CD4-positive, alpha-beta T cell treated with Interferon gamma for 1 hour (primary cell): ENCODE measurements around the gene CIC.

Source experiments
- DNase-seq: peaks from one replicate; pipeline ENCODE4 v3.0.0-alpha.2; 2020

The CIC gene

DNA sequence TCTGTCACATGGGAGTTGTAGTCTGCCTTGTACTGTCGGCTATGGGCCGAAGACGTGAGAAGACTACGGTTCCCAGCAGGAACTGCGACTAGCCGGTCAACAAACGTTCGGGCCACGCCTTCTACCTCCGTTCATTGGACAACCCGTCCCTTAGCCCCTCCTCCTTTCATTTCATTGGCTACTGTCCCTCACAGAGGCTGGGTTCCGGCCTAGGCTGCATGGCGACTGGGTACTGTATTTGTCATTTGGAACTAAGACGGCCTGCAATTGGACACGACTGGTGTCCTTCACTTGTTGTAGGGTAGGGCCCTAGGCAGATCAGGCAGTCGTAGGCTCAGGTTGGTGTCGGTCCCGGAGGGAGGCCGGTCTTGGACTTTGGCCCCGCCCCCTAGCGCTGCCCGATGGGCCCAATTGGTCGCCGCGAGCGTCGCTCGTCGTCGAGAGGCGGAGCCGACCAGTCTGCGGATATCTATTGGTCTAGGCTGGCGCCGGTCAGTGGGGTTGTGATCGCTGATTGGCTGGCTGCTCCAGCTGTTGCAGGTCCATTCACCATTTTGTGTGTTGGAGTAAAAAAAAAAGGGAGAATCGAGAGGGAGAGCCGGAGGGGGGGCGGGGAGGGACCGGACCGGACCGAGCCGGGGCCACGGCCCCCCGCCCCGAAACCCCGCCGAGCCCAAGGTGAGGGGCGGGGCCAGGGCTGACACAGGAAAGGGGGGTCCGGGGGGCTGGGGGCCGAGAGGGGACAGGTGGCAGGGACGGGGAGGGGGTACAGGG lies at the start of gene CIC:
TSS of gene CIC (plus strand) at position 549 of the 774 bp plus-strand sequence. CDS start 2,532 bp downstream, outside the sequence.
- peak; percentile 100 for DNase-seq

DNA sequence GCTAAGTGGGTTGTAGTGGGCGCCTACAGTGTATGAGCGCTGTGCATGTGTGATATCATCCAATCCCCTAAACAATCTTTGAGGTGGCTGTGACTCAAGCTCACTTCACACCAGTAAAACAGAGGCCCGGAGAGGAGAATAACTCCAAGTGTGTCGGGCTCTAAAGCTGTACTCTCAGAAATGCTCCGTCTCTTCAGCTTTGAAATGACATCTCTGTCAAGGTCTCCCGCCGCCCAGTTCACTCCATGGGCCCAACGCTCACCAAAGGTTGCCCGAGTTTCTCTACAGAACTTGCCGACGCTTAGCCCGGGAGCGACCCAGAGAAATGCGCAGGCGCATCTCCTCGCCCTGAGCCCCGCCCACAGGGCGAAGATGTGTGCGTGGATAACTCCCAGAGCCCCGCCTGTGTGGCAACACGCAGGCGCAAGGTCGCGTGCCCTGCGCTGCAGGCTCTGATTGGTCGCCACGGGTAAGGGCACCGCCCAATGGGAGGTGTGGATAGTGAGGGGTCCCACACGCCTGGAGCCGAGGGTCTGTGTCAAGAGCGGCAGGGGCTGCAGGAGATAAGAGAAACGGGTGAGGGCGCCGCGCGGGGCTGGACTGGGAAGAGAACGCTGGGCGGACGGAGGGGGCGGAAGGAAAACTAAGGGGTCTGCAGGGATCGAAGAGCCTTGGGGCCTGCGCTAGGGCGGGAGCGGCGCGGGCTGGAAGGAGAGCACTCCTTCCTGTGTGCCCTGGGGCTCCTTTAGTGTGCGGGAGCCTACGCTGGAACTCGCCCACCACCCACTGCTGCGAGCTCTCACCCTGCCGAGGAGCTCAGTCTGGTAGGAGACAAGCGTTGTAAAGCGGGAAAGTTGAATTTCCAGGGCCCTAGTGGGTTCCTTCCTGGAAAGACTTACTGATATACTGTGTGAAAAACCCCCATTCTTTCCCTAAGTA lies 49.0 kb upstream of the CIC start, which contains the start of gene ZNF526:
TSS of gene ZNF526 (plus strand) at position 501 of the 939 bp plus-strand sequence. CDS start 4,092 bp downstream, outside the sequence.
- DNase-seq = peak; percentile 98

DNA sequence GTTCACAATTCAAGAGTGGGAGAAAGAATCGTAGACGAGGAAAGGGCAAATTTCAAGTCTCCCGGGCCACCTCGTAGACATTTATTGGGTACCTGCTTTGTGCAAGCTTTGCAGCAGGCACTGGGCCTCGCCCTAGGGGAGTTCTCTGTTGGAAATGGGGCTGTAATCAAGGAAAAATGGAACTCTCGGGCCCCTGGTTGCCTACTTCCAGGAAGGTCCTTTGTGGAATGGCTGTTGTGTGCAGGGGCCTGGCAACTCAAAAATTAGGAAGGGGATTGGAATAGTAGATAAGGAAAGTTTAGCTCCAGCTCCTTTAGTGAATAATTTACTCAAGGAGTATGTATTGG lies 48.3 kb upstream of the CIC start:
- DNase-seq = no peak

DNA sequence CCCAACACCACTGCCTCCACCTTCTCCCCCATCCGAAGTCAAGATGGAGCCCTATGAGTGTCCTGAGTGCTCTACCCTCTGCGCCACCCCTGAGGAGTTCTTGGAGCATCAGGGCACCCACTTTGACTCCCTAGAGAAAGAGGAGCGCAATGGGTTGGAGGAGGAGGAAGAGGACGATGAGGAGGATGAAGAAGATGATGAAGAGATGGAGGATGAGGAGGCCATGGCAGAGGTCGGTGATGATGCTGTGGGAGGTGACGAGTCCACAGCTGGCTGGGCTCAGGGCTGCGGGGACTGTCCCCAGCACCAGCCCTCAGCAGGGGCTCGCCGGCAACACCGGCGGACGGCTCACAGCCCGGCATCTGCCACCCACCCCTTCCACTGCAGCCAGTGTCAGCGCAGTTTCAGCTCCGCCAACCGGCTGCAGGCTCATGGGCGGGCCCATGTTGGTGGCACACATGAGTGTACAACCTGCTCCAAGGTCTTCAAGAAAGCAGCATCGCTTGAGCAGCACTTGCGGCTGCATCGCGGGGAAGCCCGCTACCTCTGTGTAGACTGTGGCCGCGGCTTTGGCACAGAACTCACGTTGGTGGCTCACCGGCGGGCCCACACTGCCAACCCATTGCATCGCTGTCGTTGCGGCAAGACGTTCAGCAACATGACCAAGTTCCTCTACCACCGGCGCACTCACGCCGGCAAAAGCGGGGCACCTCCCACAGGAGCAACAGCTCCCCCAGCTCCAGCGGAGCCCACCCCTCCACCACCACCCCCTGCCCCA lies 43.9 kb upstream of the CIC start:
- no peak for DNase-seq

DNA sequence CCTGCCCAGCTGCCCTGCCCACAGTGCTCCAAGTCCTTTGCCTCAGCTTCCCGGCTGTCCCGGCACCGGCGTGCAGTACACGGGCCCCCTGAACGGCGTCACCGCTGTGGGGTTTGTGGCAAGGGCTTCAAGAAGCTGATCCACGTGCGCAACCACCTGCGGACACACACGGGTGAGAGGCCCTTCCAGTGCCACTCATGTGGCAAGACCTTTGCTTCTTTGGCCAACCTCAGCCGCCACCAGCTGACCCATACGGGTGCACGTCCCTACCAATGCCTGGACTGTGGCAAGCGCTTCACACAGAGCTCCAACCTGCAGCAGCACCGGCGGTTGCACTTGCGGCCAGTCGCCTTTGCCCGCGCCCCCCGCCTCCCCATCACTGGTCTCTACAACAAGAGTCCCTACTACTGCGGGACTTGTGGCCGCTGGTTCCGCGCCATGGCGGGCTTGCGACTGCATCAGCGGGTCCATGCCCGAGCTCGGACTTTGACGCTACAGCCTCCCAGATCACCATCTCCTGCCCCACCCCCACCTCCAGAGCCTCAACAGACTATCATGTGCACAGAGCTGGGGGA lies 43.2 kb upstream of the CIC start:
- no peak for DNase-seq

DNA sequence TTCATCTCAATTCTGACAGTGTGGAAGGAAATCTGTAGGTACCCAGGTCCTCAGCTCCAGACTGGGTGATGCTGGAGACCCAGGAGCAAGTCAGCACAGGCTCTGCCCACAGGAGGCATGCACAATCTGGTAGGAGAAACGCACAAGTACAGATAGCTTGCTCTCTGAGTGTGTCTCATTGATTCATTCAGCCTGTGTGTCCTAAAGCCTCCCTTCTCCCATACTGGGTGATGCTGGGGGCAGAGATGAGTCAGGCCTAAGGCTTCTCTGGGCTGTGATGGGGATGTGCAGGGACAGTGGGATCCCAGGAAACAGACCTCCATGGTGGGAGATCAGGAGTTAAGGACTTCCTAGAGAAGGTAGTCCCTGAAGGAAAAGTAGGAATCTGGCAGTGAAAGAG lies 42.2 kb upstream of the CIC start:
- DNase-seq = no peak

DNA sequence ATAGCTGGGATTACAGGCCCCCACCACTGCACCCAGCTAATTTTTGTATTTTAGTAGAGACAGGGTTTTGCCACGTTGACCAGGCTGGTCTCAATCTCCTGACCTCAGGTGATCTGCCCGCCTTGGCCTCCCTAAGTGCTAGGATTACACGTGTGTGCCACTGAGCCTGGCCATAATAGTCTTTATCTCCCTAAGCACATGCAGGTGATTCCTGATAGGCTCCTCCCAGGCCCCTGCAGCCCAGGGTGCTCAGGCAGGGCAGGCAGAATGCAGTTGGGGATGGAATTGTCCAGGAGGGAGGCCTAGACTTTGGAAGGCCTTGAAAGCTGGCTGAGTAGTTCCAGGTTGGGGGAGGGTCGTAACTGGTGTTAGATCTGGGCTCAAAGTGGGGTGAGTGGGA lies 40.4 kb upstream of the CIC start:
- DNase-seq = no peak

DNA sequence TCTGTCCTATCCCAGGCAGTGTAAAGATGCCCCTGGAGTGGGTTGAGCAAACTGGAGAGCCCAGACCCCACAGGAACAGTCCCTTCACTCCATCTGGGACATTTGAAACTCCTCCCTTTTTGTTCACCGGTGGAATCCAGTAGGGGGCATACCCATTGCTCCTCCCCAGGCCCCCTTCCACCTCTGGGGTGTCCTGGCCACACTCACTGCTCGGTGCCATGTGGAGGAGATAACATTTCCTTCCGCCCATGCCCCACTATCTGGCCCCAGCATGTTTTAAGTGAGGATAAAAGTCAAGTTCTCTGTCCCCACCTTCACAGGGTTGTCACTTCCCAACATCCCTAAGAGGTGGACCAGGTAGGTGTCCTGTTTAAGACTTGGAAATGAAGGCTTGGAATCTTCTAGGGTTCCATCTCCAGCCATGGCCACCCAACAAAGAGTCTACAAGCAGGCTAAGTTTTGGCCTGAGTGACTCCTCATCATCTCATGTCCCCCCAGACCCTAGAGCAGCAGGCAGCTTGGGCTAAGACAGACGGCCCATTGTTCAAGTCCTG lies 39.7 kb upstream of the CIC start:
- DNase-seq = no peak

DNA sequence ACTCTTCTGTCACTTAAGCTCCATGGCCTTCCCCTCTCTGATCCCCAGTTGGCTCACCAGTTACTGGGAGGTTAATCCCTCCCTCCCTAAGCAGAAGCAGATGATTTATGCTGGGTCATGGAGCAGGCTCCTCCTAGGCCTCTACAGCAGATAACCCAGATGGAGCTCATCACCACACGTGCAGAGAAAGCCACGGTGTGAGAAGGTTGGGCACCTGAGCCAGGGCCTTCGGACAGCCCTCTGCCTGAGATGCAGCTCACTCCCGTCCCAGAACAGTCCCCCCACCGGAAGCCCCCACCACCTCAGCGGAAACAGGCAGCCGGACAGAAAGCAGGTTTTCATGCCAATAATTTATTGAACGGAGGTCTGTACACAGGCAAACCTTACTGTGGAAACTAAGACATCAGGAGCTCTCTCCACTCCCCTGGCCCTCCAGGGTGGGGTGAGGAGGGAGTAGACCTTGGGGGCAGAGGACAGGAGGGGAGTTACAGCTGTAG lies 39.1 kb upstream of the CIC start:
- DNase-seq = no peak

DNA sequence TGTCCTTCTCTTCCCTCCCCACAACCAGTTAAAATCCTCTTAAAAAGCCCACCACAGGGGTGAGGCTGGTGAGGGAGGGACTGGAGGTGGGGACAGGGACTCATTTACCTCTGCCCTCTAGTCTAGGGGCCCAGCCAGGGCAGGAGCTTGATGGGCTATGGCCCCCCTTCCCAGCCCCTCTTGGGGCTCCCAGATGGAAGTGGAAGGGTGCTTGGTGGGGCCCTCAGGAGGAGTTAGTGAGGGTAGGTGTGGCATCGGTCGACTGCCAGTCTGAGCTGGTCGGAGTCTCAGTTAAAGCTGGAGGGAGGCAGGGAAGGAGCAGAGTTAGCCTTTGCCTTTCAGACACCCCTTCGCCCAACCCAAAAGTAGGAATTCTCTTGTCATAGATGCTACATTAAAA lies 38.5 kb upstream of the CIC start:
- DNase-seq = no peak

DNA sequence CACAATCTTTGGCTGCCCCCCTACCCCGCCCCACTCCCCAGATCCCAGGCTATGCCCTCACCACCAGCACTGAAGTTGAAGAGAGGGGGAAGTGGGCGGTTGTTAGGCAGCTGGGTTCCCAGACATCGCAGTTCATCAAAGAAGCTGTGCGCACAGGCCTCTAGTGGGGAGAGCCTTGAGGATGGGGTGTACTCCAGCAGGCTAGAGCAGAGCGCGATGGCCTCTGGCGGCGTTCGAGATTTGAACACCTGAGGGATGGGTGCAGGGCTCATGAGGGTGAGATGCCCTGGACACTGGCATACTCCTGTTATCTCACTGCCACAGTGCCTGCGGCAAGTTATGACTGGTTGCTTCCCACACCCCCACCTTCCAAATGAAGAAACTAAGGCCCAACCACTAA lies 36.6 kb upstream of the CIC start:
- DNase-seq = no peak

DNA sequence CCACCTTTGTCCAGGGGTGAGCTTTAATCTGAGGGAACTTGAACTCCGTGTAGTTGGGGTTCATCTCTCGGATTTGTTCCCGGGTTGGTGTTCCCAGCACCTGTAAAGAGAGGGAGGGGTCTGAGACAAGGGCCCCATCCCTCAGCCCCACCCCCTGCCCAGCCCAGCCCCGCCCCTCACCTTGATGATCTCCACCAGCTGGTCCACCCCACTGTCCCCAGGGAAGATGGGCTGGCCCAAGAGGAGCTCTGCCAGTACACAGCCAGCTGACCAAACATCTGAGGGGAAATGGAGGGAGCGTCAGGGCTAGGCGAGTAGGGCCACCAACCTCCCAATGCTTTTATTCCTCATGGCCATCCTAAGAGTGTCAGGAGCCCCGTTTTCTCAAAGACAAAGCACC lies 35.9 kb upstream of the CIC start:
- DNase-seq = no peak

DNA sequence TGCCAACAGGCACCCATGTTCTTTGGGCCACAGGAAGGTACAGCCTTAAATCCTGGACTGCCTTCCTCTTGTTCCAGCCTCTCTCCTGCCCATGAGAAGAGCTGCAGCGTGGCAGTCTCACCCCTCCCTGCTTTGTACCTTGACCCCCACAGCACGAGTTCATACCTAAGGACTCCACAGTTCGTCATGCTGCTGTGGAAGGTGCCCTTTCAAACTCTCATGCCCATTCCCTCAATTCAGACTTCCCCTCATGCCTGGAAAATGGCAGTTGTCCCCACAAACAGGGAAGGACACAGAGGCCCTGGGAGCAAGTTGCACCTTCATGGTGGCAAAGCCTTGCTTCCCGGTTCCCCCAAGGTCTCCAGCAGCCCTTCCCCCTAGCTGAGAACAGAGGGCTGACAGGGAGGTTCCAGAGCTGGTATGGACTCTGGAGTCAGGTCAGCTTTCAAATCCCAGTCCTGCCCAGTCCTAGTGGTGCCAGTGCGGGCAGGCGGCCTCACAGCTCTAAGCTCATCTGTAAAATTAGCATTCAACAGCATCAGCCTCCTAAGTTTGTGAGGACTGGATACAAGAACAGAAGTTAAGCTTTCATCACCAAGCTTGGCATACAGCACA lies 35.3 kb upstream of the CIC start:
- DNase-seq = no peak

DNA sequence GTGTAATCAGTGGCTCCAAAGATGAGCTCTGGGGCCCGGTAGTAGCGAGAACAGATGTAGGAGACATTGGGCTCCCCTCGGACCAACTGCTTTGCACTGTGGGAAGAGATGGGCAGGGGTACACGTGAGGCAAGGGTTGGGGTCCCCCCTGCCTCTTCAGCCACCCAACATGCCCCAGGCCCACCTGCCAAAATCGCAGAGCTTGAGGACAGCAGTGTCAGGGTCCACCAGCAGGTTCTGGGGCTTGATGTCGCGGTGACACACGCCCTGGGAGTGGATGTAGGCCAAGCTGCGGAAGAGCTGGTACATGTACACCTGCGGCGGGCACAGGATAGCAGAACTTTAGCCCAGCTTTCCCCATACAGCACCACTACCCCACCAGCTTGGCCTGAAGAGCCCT lies 34.7 kb upstream of the CIC start:
- no peak for DNase-seq

DNA sequence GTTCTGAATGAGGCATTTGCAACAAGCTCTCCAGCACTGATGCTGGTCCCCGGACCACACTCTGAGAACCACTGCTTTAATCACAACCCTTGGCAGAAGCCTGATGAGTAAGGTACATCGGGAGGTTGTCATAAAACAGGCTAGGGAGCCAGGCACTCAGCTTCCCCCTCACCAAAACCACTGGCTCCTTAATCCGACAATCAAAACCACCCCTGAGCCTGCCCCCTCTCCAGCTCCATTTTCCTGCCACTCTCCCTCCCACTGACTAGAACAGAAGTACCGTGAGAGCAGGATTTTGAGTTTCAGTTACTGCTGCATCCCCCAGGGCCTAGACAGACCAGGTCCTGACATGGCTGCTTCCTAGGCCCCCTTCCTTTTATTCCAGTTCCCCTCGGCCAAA lies 33.9 kb upstream of the CIC start:
- DNase-seq = no peak

DNA sequence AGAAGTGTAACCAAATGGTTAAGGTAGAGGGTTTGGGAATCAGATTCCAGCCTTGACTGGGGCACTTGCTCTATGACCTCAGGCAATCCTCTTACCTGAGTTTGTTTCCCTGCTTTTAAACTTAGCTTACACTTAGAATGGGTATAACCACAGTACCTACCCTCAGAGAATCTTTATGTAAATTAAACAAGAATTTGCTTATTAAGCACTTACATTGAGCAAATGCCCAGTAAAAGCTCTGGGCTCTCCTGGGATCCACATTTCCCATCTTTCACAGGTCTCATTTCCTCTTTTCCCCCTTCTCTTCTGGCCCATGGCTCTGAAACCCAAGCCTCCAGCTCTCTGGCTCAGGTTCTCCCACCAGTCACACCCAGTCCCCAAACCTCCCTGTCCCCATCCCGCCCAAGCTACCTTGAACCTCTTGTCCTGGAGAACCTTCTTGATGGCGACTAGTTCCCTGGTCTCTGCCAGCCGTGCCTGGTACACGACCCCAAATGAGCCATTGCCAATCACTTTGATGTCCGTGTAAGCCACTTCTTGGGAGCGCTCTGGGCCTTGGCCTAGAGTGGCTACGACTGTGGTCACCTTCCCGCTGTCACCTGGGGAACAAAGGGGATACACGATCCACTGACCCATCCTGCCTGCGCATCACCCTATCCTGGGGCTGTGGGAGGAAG lies 29.4 kb upstream of the CIC start:
- no peak for DNase-seq

DNA sequence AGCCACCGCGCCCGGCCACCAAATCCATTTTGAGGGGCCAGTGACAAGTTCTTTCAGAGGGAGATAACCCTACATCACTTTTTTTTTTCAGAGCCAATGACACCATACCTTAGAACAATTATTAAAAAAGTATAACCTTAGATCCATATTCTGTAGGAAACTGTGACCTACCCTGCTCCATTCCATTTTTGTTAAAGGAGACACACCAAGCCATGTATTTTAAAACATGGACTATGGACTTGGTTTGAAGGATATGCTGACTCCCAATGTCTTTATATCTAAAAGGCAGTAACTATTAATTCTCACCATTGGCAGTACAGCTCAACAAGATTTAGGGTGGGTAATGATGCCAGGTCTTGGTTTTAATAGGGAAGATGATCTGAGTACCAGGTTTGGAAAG lies 27.8 kb upstream of the CIC start:
- DNase-seq = no peak

DNA sequence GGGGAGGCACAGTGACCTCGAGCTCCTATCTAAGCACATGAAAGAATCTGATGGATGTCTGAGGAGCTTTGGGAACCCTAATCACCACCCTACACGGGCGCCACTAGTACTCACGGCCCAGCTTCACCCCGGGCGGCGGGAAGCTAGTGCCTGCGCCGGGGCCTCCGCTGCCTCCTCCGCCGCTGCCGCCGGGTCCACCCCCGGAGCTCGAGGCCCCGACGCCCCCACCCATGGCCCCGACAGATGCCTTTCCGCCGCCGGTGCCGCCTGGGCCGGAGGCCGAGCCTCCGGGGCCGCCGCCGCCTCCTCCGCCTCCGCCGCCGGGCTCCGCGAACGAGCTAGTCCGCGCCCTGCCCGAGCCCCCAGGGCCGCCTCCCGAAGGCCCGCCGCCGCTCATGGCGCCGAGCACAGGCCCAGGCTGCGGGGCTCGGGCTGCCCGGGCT lies 27.0 kb upstream of the CIC start:
- no peak for DNase-seq

DNA sequence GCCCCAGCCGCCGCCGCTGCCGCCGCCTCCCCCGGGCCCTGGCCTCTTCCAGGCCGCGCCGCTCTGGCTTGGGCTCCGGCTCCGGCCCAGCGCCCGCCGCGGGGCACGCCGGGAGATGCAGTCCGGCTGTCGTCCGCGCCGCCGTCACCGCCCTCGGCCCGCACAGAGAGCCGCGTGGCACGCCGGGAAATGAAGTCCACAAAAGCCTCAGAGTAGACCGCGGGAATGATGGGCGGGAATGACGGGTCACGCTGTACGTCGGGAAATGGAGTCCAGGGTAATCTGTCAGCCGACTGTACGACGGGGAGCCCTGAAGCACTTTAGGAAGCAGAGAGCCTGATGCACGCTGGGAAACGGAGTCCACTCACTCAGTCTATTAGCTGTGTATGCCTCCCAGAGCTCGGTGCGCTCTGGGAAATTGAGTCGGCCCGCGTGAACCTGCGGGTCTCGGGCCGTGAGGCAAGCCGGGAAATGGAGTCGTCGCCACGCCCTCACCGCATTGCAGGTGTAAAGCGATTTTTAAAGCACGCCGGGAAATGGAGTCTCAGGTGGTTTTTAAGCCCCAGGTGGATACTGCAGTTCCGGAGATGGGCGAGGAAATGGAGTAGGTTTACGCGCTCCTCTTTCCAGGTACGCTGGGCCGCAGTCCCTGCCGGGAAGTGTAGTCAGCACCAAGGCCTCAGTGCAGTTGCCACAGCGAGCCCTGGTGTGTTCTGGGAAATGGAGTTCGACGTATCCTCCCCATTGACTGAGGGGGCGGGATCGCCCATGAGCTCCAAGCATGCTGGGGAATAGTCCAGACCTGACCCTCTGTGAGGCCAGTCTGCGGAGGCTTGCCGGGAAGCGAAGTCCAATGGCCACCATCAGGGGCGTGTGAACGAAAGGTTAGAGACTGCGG lies 26.3 kb upstream of the CIC start, which contains the start of gene GSK3A:
TSS of gene GSK3A (minus strand) at position 91 of the 898 bp plus-strand sequence. CDS start 137 bp downstream, outside the sequence.
- DNase-seq = peak; percentile 98
